Calu3 (cell line): ENCODE measurements around the gene PMM2. TPM values are rescaled to one million over a fixed set of nuclear protein-coding genes. Genes with fewer than 3 reads are reported as not detected.

Source experiments
- BruUV-seq: library from RNA; stranded (reverse); fragments of 400-500 nt; replicated peaks from 2 replicates; lab custom pipeline; 2021; lab: Mats Ljungman, UMichigan
- CTCF ChIA-PET: fragments of 300-600 bp; sonication (Branson Sonifier 250); formaldehyde crosslinking; loops from one replicate; lab custom pipeline; 2022; ENCODE audit warnings: antibody characterized with exemption; lab: Charles Lee
- DNase-seq: peaks from one replicate; pipeline ENCODE4 v3.0.0; 2022
- H3K27ac Mint-ChIP-seq: one replicate; pipeline ENCODE4 v1.8.0; 2022; ENCODE audit warnings: mixed read lengths; ENCODE audit not compliant: unreplicated experiment
- H3K27me3 Mint-ChIP-seq: one replicate; pipeline ENCODE4 v1.8.0; 2022; ENCODE audit warnings: mixed read lengths; ENCODE audit not compliant: unreplicated experiment
- H3K36me3 Mint-ChIP-seq: one replicate; pipeline ENCODE4 v1.8.0; 2022; ENCODE audit warnings: mild to moderate bottlenecking, moderate library complexity, mixed read lengths; ENCODE audit not compliant: insufficient read depth, unreplicated experiment
- H3K4me1 Mint-ChIP-seq: one replicate; pipeline ENCODE4 v1.8.0; 2022; ENCODE audit warnings: mild to moderate bottlenecking, low read depth, mixed read lengths; ENCODE audit not compliant: unreplicated experiment
- H3K4me3 Mint-ChIP-seq: one replicate; pipeline ENCODE4 v1.8.0; 2022; ENCODE audit warnings: mild to moderate bottlenecking, low read depth, moderate library complexity, mixed read lengths; ENCODE audit not compliant: unreplicated experiment
- H3K9me3 Mint-ChIP-seq: one replicate; pipeline ENCODE4 v1.8.0; 2022; ENCODE audit warnings: low read depth, mixed read lengths; ENCODE audit not compliant: unreplicated experiment
- intact Hi-C: fragments of 100-400 bp; cut with micrococcal nuclease; formaldehyde crosslinking; loops from one replicate; pipeline ENCODE4 v1.10.0; 2022; ENCODE audit not compliant: unreplicated experiment
- total RNA-seq: library from RNA; stranded (reverse); gene quantifications from 2 replicates; pipeline ENCODE4 v1.2.3, GENCODE V29; 2022
- TF ChIP-seq, protein P1 (sequence below): fragments of 200-600 bp; IDR thresholded peaks from one replicate; pipeline ENCODE4 v1.8.0; 2022; ENCODE audit warnings: antibody characterized with exemption; ENCODE audit not compliant: unreplicated experiment

Gene PMM2
- total RNA-seq, 1 experiment from 2014 or later, result 88.3 TPM

DNA sequence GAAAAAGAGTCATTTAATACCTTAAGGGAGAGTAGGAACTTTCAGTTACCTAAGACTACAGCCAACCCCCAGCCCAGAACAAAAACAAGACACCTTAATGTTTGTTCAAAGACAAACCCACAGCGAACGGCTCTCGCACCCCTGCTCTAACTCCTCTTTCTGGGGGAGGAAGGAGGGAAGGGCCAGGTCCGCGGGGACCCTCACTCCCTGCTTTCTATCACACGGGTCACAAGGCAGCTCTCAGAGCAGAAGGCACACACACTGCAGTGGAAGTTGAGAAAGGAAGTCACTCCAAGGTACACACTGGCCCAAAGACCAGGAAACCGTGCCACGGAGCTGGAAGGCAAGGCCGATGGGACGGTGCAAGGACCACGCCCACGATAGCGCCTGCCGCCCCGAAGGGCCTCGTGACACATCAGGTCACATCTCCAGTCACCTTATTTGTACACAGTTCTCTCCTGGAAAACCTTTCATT is 94.5 kb downstream of the PMM2 start:
- Mint-ChIP-seq H3K4me1 (peaks cover 2% of the 10 kb centered on the region), H3K36me3 (peaks cover 66% of the 10 kb centered on the region), H3K4me3 (no peak overlapping the region), H3K9me3 (no peaks in the 10 kb centered on the region), H3K27me3 (no peaks in the 10 kb centered on the region), H3K27ac (no peak overlapping the region)
- CTCF ChIA-PET, result no interaction called here
- no TSS peak for BruUV-seq
- TF ChIP-seq, protein P1, sequence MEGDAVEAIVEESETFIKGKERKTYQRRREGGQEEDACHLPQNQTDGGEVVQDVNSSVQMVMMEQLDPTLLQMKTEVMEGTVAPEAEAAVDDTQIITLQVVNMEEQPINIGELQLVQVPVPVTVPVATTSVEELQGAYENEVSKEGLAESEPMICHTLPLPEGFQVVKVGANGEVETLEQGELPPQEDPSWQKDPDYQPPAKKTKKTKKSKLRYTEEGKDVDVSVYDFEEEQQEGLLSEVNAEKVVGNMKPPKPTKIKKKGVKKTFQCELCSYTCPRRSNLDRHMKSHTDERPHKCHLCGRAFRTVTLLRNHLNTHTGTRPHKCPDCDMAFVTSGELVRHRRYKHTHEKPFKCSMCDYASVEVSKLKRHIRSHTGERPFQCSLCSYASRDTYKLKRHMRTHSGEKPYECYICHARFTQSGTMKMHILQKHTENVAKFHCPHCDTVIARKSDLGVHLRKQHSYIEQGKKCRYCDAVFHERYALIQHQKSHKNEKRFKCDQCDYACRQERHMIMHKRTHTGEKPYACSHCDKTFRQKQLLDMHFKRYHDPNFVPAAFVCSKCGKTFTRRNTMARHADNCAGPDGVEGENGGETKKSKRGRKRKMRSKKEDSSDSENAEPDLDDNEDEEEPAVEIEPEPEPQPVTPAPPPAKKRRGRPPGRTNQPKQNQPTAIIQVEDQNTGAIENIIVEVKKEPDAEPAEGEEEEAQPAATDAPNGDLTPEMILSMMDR, result no peak
- DNase-seq, result no peak
- intact Hi-C loops, result no loop called here

DNA sequence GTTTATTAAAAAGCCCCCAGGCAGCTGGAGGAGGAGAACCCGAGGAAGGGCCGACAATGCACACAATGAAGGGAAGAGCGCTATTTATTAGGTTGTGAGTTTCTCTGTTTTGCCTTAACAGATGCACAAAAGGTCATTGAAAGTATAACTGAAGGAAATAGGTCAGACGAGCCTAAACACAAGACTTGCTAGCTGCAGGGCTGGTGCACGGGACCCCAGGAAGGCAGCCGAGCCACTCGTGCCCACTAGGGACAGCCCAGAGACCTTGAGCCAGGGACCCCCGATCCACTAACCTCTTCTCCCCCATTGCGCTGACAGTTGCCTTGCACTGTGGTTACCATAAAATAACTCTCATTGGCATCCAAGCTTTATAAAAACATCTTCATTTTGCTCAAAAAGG is 95.8 kb downstream of the PMM2 start:
- Mint-ChIP-seq H3K36me3 (peaks cover 64% of the 10 kb centered on the region), H3K4me1 (no peaks in the 10 kb centered on the region), H3K27me3 (no peaks in the 10 kb centered on the region), H3K27ac (no peak overlapping the region), H3K4me3 (no peak overlapping the region), H3K9me3 (no peaks in the 10 kb centered on the region)
- DNase-seq, result no peak
- intact Hi-C loops, result no loop called here
- CTCF ChIA-PET, result no interaction called here
- TF ChIP-seq, protein P1, result no peak
- TSS peak; percentile 50 for BruUV-seq

- no peaks in the 10 kb centered on the region for H3K27me3 Mint-ChIP-seq
- no peaks in the 10 kb centered on the region for H3K9me3 Mint-ChIP-seq
- H3K27ac Mint-ChIP-seq, result no peak overlapping the region
- no peaks in the 10 kb centered on the region for H3K4me1 Mint-ChIP-seq
- intact Hi-C loops, result no loop called here
- H3K4me3 Mint-ChIP-seq, result no peak overlapping the region
- TF ChIP-seq, protein P1, result no peak
- no peak for DNase-seq
- peaks cover 61% of the 10 kb centered on the region for H3K36me3 Mint-ChIP-seq
- CTCF ChIA-PET, result interaction anchor here (0.8 kb wide), 1 partner anchor 13 kb away, joined by 3 read pairs; no protein-coding TSS in a partner anchor
- no TSS peak for BruUV-seq
Measured at GRCh38 chr16:8893976-8894690, 96.5 kb downstream of the PMM2 start.

GRCh38 chr16:8894736-8895334 is 97.2 kb downstream of the PMM2 start:
- peaks cover 68% of the 10 kb centered on the region for H3K36me3 Mint-ChIP-seq
- H3K9me3 Mint-ChIP-seq, result no peaks in the 10 kb centered on the region
- H3K27me3 Mint-ChIP-seq, result no peaks in the 10 kb centered on the region
- intact Hi-C loops, result no loop called here
- H3K27ac Mint-ChIP-seq, result no peak overlapping the region
- DNase-seq, result no peak
- CTCF ChIA-PET, result interaction anchor here (0.8 kb wide), 1 partner anchor 13 kb away, joined by 3 read pairs; no protein-coding TSS in a partner anchor
- H3K4me1 Mint-ChIP-seq, result no peaks in the 10 kb centered on the region
- no peak overlapping the region for H3K4me3 Mint-ChIP-seq
- no TSS peak for BruUV-seq
- TF ChIP-seq, protein P1, result no peak
